ENCODE results near the gene NPR2.
A peak's percentile ranks its signal among the peaks of the same experiment; 100 is the strongest.

The NPR2 gene

DNA sequence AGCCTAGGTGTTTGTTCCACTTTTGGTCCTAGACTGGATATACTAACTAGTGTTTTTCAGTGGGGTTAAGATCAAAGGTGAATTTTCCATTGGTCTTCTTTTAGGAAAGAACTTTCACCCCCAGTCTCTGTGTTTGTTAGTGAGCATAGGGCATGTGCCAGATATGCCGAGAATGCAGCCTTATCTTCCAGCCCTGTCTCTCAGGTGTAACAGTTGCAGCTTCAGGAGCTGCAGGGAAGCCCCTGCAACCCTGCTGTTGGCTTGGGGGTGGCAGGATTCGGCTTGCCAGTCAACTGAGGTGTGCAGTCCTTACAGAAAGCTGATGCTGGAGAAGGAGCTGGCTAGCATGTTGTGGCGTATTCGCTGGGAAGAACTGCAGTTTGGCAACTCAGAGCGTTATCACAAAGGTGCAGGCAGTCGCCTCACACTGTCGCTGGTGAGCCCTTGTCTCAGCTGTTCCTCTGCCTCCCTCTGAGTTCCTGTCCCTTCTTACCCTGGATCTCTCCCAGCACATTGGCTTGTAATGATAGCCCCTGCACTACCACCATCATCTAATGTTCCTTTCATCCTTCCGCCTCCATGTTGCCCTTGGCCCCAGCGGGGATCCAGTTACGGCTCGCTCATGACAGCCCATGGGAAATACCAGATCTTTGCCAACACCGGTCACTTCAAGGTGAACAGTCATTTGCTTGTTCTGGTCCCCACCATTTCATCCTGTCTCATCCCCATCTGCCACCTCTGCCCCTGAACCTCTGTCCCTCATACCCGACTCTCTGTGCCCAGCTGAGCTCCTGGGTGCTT is 10.1 kb downstream of the NPR2 start:
- Mint-ChIP-seq H3K9me3 (ENCODE audit: low read depth) (no peaks in the 10 kb centered on the region), H3K4me3 (no peak overlapping the region), H3K27ac (no peak overlapping the region), H3K36me3 (peaks cover 17% of the 10 kb centered on the region), H3K27me3 (no peaks in the 10 kb centered on the region), H3K4me1 (ENCODE audit: low read depth) (peaks cover 17% of the 10 kb centered on the region)

- Mint-ChIP-seq H3K27me3 (no peaks in the 10 kb centered on the region), H3K4me3 (no peak overlapping the region), H3K27ac (no peak overlapping the region), H3K36me3 (peaks cover 4% of the 10 kb centered on the region), H3K4me1 (ENCODE audit: low read depth) (peaks cover 5% of the 10 kb centered on the region), H3K9me3 (ENCODE audit: low read depth) (no peaks in the 10 kb centered on the region)
Measured at GRCh38 chr9:35806101-35806500, 14.7 kb downstream of the NPR2 start.

- H3K4me3 Mint-ChIP-seq: no peak overlapping the region
- no peaks in the 10 kb centered on the region for H3K9me3 Mint-ChIP-seq (ENCODE audit: low read depth)
Measured at GRCh38 chr9:35808433-35808832, 17.0 kb downstream of the NPR2 start.

GRCh38 chr9:35810122-35810521 is 18.7 kb downstream of the NPR2 start:
- Mint-ChIP-seq H3K4me1 (ENCODE audit: low read depth) (peaks cover 33% of the 10 kb centered on the region), H3K27ac (no peak overlapping the region), H3K4me3 (no peak overlapping the region), H3K9me3 (ENCODE audit: low read depth) (no peaks in the 10 kb centered on the region), H3K27me3 (no peaks in the 10 kb centered on the region), H3K36me3 (no peaks in the 10 kb centered on the region)

More at GRCh38 chr9:35808433-35808832, 17.0 kb downstream of the NPR2 start:
- Mint-ChIP-seq H3K27ac (no peak overlapping the region), H3K4me1 (ENCODE audit: low read depth) (peaks cover 24% of the 10 kb centered on the region), H3K27me3 (no peaks in the 10 kb centered on the region), H3K36me3 (peaks cover under 1% of the 10 kb centered on the region)

DNA sequence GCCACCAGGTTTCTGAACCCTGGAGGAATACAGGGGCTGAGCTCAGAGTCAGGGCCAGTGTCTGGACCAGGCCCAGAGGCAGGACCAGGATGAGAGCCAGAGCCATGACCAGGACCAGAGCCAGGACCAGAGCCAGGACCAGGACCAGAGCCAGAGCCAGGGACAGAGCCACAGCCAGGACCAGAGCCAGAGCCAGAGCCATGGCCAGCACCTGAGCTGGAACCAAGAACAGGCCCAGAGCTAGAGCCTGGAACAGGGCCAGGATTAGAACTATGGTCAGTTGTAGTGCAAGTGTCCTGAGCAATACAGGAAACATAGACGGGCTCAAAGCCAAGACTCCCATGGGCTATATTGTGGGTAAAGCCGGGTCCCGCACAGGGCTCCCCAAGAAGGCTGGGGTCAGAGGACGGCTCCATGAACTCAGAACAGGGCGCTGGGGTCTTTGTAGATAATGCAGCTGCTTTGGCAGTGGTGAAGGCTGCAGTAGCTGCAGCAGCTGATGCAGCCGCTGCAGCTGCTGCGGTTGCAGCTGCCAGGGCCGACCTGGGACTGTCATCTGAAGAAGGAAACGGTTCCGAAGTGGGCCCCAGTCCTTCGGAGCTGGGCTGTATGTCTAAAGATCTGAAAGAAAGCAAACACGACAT is 20.1 kb downstream of the NPR2 start:
- Mint-ChIP-seq H3K27ac (peak overlapping the region; percentile 89), H3K4me3 (peak overlapping the region; percentile 98), H3K9me3 (ENCODE audit: low read depth) (no peaks in the 10 kb centered on the region), H3K27me3 (no peaks in the 10 kb centered on the region), H3K4me1 (ENCODE audit: low read depth) (peaks cover 39% of the 10 kb centered on the region), H3K36me3 (no peaks in the 10 kb centered on the region)

DNA sequence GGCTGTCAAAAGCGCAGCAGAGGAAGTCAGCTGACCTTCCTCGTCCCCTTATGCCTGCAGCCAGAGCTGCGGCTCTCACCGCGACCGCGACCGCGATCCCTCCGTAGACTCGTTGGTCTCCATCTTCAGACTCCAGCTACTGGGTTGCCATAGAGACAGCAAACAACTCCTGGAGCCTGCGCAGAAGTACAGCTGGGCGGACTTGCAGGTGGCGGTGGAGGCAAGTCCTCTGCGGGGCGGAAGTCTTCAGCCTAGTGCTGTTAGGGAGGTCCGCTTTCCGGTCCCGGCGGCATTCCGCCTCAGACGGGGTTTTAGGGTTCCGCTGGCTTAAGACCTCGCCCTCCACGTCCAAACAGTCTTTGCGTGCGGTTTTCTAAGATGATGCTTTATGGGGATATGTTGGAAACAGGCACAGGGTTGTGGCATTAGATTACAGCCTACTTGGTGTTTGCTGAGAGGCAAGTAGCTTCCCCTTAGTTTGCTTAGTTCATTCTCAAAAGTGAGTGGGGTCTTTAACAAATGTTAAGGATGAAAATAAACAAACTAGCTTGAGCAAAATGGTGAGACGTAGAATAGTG is 20.7 kb downstream of the NPR2 start, which contains the start of gene SPAG8:
Gene SPAG8, minus strand, starts transcription at position 238 of the 578 bp plus-strand sequence. Its CDS starts 115 bp downstream, at position 123.
- no peaks in the 10 kb centered on the region for H3K36me3 Mint-ChIP-seq
- peak within 1 kb of the TSS; percentile 89 for H3K27ac Mint-ChIP-seq
- H3K4me1 Mint-ChIP-seq (ENCODE audit: low read depth): peaks cover 39% of the 10 kb centered on the region
- no peaks in the 10 kb centered on the region for H3K9me3 Mint-ChIP-seq (ENCODE audit: low read depth)
- H3K27me3 Mint-ChIP-seq: no peaks in the 10 kb centered on the region
- H3K4me3 Mint-ChIP-seq: peak within 1 kb of the TSS; percentile 98

- no peaks in the 10 kb centered on the region for H3K36me3 Mint-ChIP-seq
- H3K27me3 Mint-ChIP-seq: no peaks in the 10 kb centered on the region
Measured at GRCh38 chr9:35813434-35814105, 22.2 kb downstream of the NPR2 start.

GRCh38 chr9:35814106-35814840 is 22.9 kb downstream of the NPR2 start:
- peak overlapping the region; percentile 87 for H3K27ac Mint-ChIP-seq
- peaks cover 39% of the 10 kb centered on the region for H3K4me1 Mint-ChIP-seq (ENCODE audit: low read depth)
- H3K9me3 Mint-ChIP-seq (ENCODE audit: low read depth): no peaks in the 10 kb centered on the region
- H3K4me3 Mint-ChIP-seq: peak overlapping the region; percentile 98
- no peaks in the 10 kb centered on the region for H3K27me3 Mint-ChIP-seq
- no peaks in the 10 kb centered on the region for H3K36me3 Mint-ChIP-seq

More at GRCh38 chr9:35813434-35814105, 22.2 kb downstream of the NPR2 start:
- Mint-ChIP-seq H3K9me3 (ENCODE audit: low read depth) (no peaks in the 10 kb centered on the region), H3K27ac (peak overlapping the region; percentile 87), H3K4me3 (peak overlapping the region; percentile 98), H3K4me1 (ENCODE audit: low read depth) (peaks cover 39% of the 10 kb centered on the region)

GRCh38 chr9:35814841-35815543 is 23.6 kb downstream of the NPR2 start, which contains the start of gene HINT2:
HINT2 (minus strand) TSS chr9:35815042; CDS start chr9:35814979, 63 bp downstream.
- Mint-ChIP-seq H3K4me3 (peak within 1 kb of the TSS; percentile 98), H3K27me3 (no peaks in the 10 kb centered on the region), H3K27ac (peak within 1 kb of the TSS; percentile 99), H3K4me1 (ENCODE audit: low read depth) (peaks cover 39% of the 10 kb centered on the region), H3K9me3 (ENCODE audit: low read depth) (no peaks in the 10 kb centered on the region), H3K36me3 (no peaks in the 10 kb centered on the region)

DNA sequence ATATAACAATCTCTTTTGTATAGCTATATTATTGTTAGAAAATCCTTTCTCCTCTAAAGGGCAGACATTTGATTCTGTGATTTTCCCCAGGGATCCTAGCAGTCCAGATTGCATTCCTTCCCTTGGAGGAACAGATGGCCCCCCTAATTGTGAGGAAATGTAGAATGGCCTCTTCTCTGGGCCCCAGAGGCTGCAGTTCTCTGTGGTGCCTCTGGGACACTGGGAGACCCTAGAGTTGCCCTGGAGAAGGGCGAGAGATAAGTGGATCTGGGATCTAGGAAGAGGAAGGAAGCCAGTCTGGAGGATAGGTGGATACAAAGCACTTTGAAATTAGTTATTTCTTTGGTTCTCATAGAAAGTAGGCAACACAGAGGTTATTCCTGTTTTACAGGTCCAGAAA is 25.3 kb downstream of the NPR2 start:
- no peak overlapping the region for H3K27ac Mint-ChIP-seq
- peaks cover 31% of the 10 kb centered on the region for H3K4me1 Mint-ChIP-seq (ENCODE audit: low read depth)
- H3K9me3 Mint-ChIP-seq (ENCODE audit: low read depth): no peaks in the 10 kb centered on the region
- no peaks in the 10 kb centered on the region for H3K27me3 Mint-ChIP-seq
- no peaks in the 10 kb centered on the region for H3K36me3 Mint-ChIP-seq
- H3K4me3 Mint-ChIP-seq: no peak overlapping the region

DNA sequence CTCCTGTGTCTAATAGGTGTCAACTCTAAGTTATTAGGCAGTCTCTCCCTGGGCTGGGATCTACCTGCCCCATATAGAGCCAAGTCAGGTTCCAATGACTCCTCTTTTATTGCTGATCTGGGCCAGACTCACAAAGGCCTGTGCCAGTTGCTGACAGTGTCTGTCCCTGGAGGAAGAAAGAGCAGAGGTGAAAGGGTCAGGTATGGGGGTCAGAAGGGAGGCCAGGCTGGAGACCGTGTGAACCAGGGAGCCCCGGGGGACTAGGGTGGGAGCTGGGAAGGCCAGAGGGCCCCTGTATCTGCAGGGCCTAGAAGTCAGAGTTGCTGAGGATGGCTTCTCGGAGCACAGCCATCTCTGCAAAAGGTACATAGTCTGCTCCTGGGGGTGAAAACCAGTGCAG is 26.9 kb downstream of the NPR2 start:
- Mint-ChIP-seq H3K4me3 (no peak overlapping the region), H3K27ac (no peak overlapping the region), H3K9me3 (ENCODE audit: low read depth) (no peaks in the 10 kb centered on the region), H3K4me1 (ENCODE audit: low read depth) (peaks cover 16% of the 10 kb centered on the region), H3K36me3 (no peaks in the 10 kb centered on the region), H3K27me3 (no peaks in the 10 kb centered on the region)

DNA sequence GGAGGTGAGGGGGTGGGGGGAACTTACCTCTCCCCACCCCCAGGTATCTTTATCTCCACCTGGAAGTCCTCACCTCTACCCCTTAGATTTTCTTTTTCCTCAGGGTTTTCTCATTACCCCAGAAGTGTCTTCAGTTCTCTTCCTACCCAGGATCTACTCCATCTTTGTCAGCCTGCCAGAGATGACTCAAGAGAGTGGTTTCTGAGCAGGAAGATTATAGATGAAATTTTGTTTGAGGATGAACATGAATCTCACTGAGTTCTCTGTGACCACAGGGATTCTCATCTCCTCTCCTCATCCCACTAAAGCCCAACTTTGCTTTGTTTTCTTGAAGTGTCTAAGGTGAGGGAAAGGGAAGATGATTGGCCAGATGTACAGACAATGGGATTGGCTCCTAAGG is 28.7 kb downstream of the NPR2 start:
- H3K27ac Mint-ChIP-seq: no peak overlapping the region
- no peaks in the 10 kb centered on the region for H3K9me3 Mint-ChIP-seq (ENCODE audit: low read depth)
- H3K36me3 Mint-ChIP-seq: no peaks in the 10 kb centered on the region
- H3K4me1 Mint-ChIP-seq (ENCODE audit: low read depth): peaks cover 6% of the 10 kb centered on the region
- H3K27me3 Mint-ChIP-seq: no peaks in the 10 kb centered on the region
- H3K4me3 Mint-ChIP-seq: no peak overlapping the region

DNA sequence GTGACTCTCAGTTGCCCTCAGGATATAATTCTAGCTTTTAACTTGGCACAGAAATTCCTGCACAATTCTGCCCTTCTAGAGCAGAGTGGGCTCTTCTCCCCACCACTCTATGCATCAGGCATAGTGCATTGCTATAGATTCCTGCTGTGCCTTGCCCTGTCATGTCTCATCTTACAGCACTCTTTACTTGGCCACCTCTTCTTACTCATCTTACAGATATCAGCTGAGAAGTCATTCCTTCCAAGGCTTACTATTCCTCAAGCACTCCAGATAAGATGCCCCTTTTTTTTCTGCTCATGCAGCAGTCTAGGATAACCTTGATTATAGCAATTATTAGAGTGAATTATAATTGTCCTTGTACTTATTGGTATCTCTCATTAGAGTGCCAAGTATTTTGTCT is 31.5 kb downstream of the NPR2 start:
- Mint-ChIP-seq H3K36me3 (no peaks in the 10 kb centered on the region), H3K9me3 (ENCODE audit: low read depth) (no peaks in the 10 kb centered on the region), H3K4me3 (no peak overlapping the region), H3K27me3 (no peaks in the 10 kb centered on the region), H3K27ac (no peak overlapping the region), H3K4me1 (ENCODE audit: low read depth) (peaks cover 4% of the 10 kb centered on the region)
